Measurements from ENCODE around the gene AP4B1.

Gene AP4B1

GRCh38 chr1:113895098-113895497 is 9.5 kb downstream of the AP4B1 start:
- no peak for DNase-seq (ENCODE audit: low read depth in 2 of 2)

- no peak for DNase-seq (ENCODE audit: low read depth in 2 of 2)
Measured at GRCh38 chr1:113893267-113893666, 11.3 kb downstream of the AP4B1 start.

- no peak for DNase-seq (ENCODE audit: low read depth in 2 of 2)
Measured at GRCh38 chr1:113891631-113892220, 12.9 kb downstream of the AP4B1 start.

GRCh38 chr1:113890816-113891215 is 13.8 kb downstream of the AP4B1 start:
- DNase-seq (ENCODE audit: low read depth in 2 of 2): no peak

- DNase-seq (ENCODE audit: low read depth in 2 of 2): no peak
Measured at GRCh38 chr1:113887402-113888175, 17.0 kb downstream of the AP4B1 start, which contains the start of gene BCL2L15. Gene BCL2L15, minus strand, starts transcription at chr1:113887581. Its CDS starts 206 bp downstream, at chr1:113887375.

- no peak for DNase-seq (ENCODE audit: low read depth in 2 of 2)
Measured at GRCh38 chr1:113886417-113887401, 17.9 kb downstream of the AP4B1 start.

- no peak for DNase-seq (ENCODE audit: low read depth in 2 of 2)
Measured at GRCh38 chr1:113881661-113882060, 22.9 kb downstream of the AP4B1 start.

GRCh38 chr1:113879739-113880038 is 24.9 kb downstream of the AP4B1 start:
- DNase-seq (ENCODE audit: low read depth in 2 of 2): no peak

- DNase-seq (ENCODE audit: low read depth in 2 of 2): no peak
Measured at GRCh38 chr1:113876176-113876575, 28.4 kb downstream of the AP4B1 start.

- DNase-seq (ENCODE audit: low read depth in 2 of 2): no peak
Measured at GRCh38 chr1:113875714-113876113, 28.9 kb downstream of the AP4B1 start.

GRCh38 chr1:113874012-113874879 is 30.4 kb downstream of the AP4B1 start:
- no peak for DNase-seq (ENCODE audit: low read depth in 2 of 2)

GRCh38 chr1:113872219-113872935 is 32.2 kb downstream of the AP4B1 start:
- DNase-seq (ENCODE audit: low read depth in 2 of 2): no peak

GRCh38 chr1:113871597-113872113 is 32.9 kb downstream of the AP4B1 start, which contains the start of gene PTPN22:
Gene PTPN22, minus strand, starts transcription at chr1:113871712.
- peak; percentile 46 to 71 for DNase-seq (ENCODE audit: low read depth in 2 of 2)

- DNase-seq (ENCODE audit: low read depth in 2 of 2): no peak
Measured at GRCh38 chr1:113870778-113871177, 33.8 kb downstream of the AP4B1 start.

GRCh38 chr1:113868387-113869083 is 36.1 kb downstream of the AP4B1 start:
- DNase-seq (ENCODE audit: low read depth in 2 of 2): no peak

- no peak for DNase-seq (ENCODE audit: low read depth in 2 of 2)
Measured at GRCh38 chr1:113861641-113862040, 43.0 kb downstream of the AP4B1 start.

GRCh38 chr1:113860891-113861290 is 43.7 kb downstream of the AP4B1 start:
- no peak for DNase-seq (ENCODE audit: low read depth in 2 of 2)

GRCh38 chr1:113859478-113860175 is 45.0 kb downstream of the AP4B1 start:
- no peak for DNase-seq (ENCODE audit: low read depth in 2 of 2)

GRCh38 chr1:113858982-113859381 is 45.6 kb downstream of the AP4B1 start:
- no peak for DNase-seq (ENCODE audit: low read depth in 2 of 2)
